HL-60 (cell line): ENCODE measurements around the gene KRT37.

Source experiments
- DNase-seq, 2 experiments: peaks; one replicate each; pipeline ENCODE4 v3.0.0-alpha.2; 2010 to 2020; ENCODE audit warnings: low read depth in 1 of 2, low spot score in 1 of 2
- H3K27ac ChIP-seq: fragments of 250-450 bp; sonication (Bioruptor Pico); replicated peaks from 2 replicates; pipeline ENCODE4 v1.5.1; 2020; ENCODE audit warnings: mild to moderate bottlenecking, moderate library complexity
- H3K27me3 ChIP-seq: fragments of 250-450 bp; sonication (Bioruptor Pico); 2 replicates; pipeline ENCODE4 v1.5.1; 2021; ENCODE audit warnings: mild to moderate bottlenecking, moderate library complexity; ENCODE audit not compliant: insufficient read depth, poor library complexity, severe bottlenecking
- H3K4me3 ChIP-seq: replicated peaks from 2 replicates; pipeline ENCODE4 v1.5.1; 2011; ENCODE audit warnings: mild to moderate bottlenecking, control low read depth, low read length; ENCODE audit not compliant: insufficient read depth
- CTCF ChIP-seq: IDR thresholded peaks from one replicate; pipeline ENCODE4 v1.5.1; 2011; ENCODE audit warnings: low read length, control low read depth, inconsistent platforms; ENCODE audit not compliant: insufficient read depth
- GABPA ChIP-seq: IDR thresholded peaks from 2 replicates; pipeline ENCODE4 v1.6.1; 2012; ENCODE audit warnings: low read depth
- POLR2AphosphoS5 ChIP-seq: IDR thresholded peaks from 2 replicates; pipeline ENCODE4 v1.6.1; 2012; ENCODE audit warnings: low read depth
- REST ChIP-seq: IDR thresholded peaks from 2 replicates; pipeline ENCODE4 v1.6.1; 2012; ENCODE audit warnings: low read depth; ENCODE audit not compliant: insufficient replicate concordance
- SPI1 ChIP-seq: IDR thresholded peaks from 2 replicates; pipeline ENCODE4 v1.6.1; 2012; ENCODE audit warnings: low read depth, mild to moderate bottlenecking, borderline replicate concordance

Gene KRT37

GRCh38 chr17:41413982-41414381 lies 10.4 kb downstream of the KRT37 start:
- Histone ChIP-seq H3K27me3 (no peaks in the 10 kb centered on the region), H3K27ac (no peak overlapping the region), H3K4me3 (no peak overlapping the region)
- TF ChIP-seq GABPA (no peak), CTCF (no peak), REST (no peak), SPI1 (no peak), POLR2AphosphoS5 (no peak)
- no peak for DNase-seq

GRCh38 chr17:41413353-41413957 lies 10.9 kb downstream of the KRT37 start:
- no peak overlapping the region for H3K27ac ChIP-seq
- no peak overlapping the region for H3K4me3 ChIP-seq
- no peak for DNase-seq
- no peaks in the 10 kb centered on the region for H3K27me3 ChIP-seq
- TF ChIP-seq POLR2AphosphoS5 (no peak), GABPA (no peak), SPI1 (no peak), CTCF (no peak), REST (no peak)

GRCh38 chr17:41411072-41411840 lies 13.1 kb downstream of the KRT37 start:
- no peak for TF ChIP-seq REST
- no peak for TF ChIP-seq CTCF
- no peak for TF ChIP-seq GABPA
- no peak for TF ChIP-seq SPI1
- TF ChIP-seq POLR2AphosphoS5 = no peak
- no peaks in the 10 kb centered on the region for H3K27me3 ChIP-seq
- H3K27ac ChIP-seq = no peak overlapping the region
- DNase-seq = no peak
- no peak overlapping the region for H3K4me3 ChIP-seq
